Endothelial cell of umbilical vein (primary cell): Measurements from ENCODE around the gene LAMTOR2. TPM values are rescaled to one million over a fixed set of nuclear protein-coding genes. Genes with fewer than 3 reads are reported as not detected.

ENCODE experiments used
- BruUV-seq: library from RNA; stranded (reverse); fragments of 400-500 nt; replicated peaks from 2 replicates; lab custom pipeline; 2021; lab: Mats Ljungman, UMichigan
- CTCF ChIA-PET: fragments of 300-600, 350-600 bp; sonication (Branson Sonifier 250); formaldehyde crosslinking; loops from one replicate; lab custom pipeline; 2021; ENCODE audit warnings: antibody characterized with exemption, inconsistent platforms; lab: Charles Lee
- POLR2A ChIA-PET: fragments of 300-600, 350-600 bp; sonication (Branson Sonifier 250); formaldehyde crosslinking; loops from one replicate; lab custom pipeline; 2021; ENCODE audit warnings: antibody characterized with exemption, inconsistent platforms; lab: Charles Lee
- DNase-seq: peaks from one replicate; pipeline ENCODE4 v3.0.0-alpha.2; 2011; ENCODE audit warnings: low read depth, low spot score
- FAIRE-seq: peaks from 2 replicates; lab custom pipeline; 2011; peaks lifted over from hg19 to GRCh38; lab: Jason Lieb, UNC
- H2AFZ ChIP-seq: 2 replicates; pipeline ENCODE4 v1.6.0; 2012; ENCODE audit warnings: low read depth, low read length, control low read depth, inconsistent platforms
- H3K27ac ChIP-seq: 2 replicates; pipeline ENCODE4 v1.5.1; 2011; ENCODE audit warnings: low read depth, mild to moderate bottlenecking, control low read depth, low read length, moderate library complexity; ENCODE audit not compliant: insufficient read depth
- H3K27me3 ChIP-seq, 2 experiments: 2 replicates each; pipeline versions ENCODE4 v1.6.0 to v1.6.1; 2011; ENCODE audit warnings: low read length in 2 of 2, mixed read lengths in 1 of 2; ENCODE audit not compliant: control insufficient read depth in 2 of 2, insufficient read depth in 2 of 2
- H3K36me3 ChIP-seq, 2 experiments: 2 replicates in 1 of 2; 3 replicates in 1 of 2; pipeline ENCODE4 v1.5.1; 2011; ENCODE audit warnings: low read length in 2 of 2, mild to moderate bottlenecking in 1 of 2, moderate library complexity in 1 of 2; ENCODE audit not compliant: control insufficient read depth in 2 of 2, insufficient read depth in 2 of 2; ENCODE audit errors: extremely low read depth in 1 of 2
- H3K4me1 ChIP-seq: 3 replicates; pipeline ENCODE4 v1.5.1; 2011; ENCODE audit warnings: mild to moderate bottlenecking, low read length; ENCODE audit not compliant: control insufficient read depth, insufficient read depth; ENCODE audit errors: extremely low read depth
- H3K4me2 ChIP-seq: 2 replicates; pipeline ENCODE4 v1.6.1; 2011; ENCODE audit warnings: low read length, control low read depth, mixed read lengths; ENCODE audit not compliant: insufficient read depth
- H3K4me3 ChIP-seq, 3 experiments: fragments of 200-600 bp in 1 of 3; sonication (generic), shearing (Covaris generic) in 1 of 3; replicated peaks in 1 of 3; 2 replicates each; pipeline ENCODE4 v1.5.1; 2011 to 2016; ENCODE audit warnings: control low read depth in 3 of 3, low read length in 3 of 3, mild to moderate bottlenecking in 2 of 3, inconsistent platforms in 1 of 3, low read depth in 1 of 3, moderate library complexity in 1 of 3; ENCODE audit not compliant: insufficient read depth in 1 of 3
- H3K79me2 ChIP-seq: 2 replicates; pipeline ENCODE4 v1.6.0; 2012; ENCODE audit warnings: low read length, inconsistent platforms; ENCODE audit not compliant: control insufficient read depth, insufficient read depth
- H3K9ac ChIP-seq: replicated peaks from 2 replicates; pipeline ENCODE3; 2011; ENCODE audit warnings: low read length, control low read depth; ENCODE audit not compliant: insufficient read depth; ENCODE audit errors: extremely low read depth
- H3K9me1 ChIP-seq: replicated peaks from 3 replicates; pipeline ENCODE4 v1.6.0; 2011; ENCODE audit warnings: mild to moderate bottlenecking, low read length; ENCODE audit not compliant: control insufficient read depth, insufficient read depth; ENCODE audit errors: extremely low read depth
- H3K9me3 ChIP-seq: replicated peaks from 2 replicates; pipeline ENCODE4 v1.5.1; 2012; ENCODE audit warnings: low read length, inconsistent platforms; ENCODE audit not compliant: control insufficient read depth, insufficient read depth
- H4K20me1 ChIP-seq: replicated peaks from 2 replicates; pipeline ENCODE3; 2011; ENCODE audit warnings: mild to moderate bottlenecking, low read length; ENCODE audit not compliant: control insufficient read depth, insufficient read depth; ENCODE audit errors: extremely low read depth
- CTCF ChIP-seq, 2 donors: IDR thresholded peaks; 1 replicate in 1 of 2; 2 replicates in 1 of 2; pipeline ENCODE4 v1.5.1; 2011; ENCODE audit warnings: low read length in 2 of 2, mild to moderate bottlenecking in 2 of 2, moderate library complexity in 2 of 2, control low read depth in 1 of 2, inconsistent platforms in 1 of 2, low read depth in 1 of 2; ENCODE audit not compliant: insufficient read depth in 1 of 2; ENCODE audit errors: extremely low read depth in 1 of 2
- EZH2 ChIP-seq: IDR thresholded peaks from 2 replicates; pipeline ENCODE4 v1.6.1; 2012; ENCODE audit warnings: borderline replicate concordance, low read depth, mild to moderate bottlenecking, moderate library complexity, low read length, inconsistent platforms; ENCODE audit not compliant: severe bottlenecking
- FOS ChIP-seq: IDR thresholded peaks from 2 replicates; pipeline ENCODE4 v1.6.1; 2011; ENCODE audit warnings: mild to moderate bottlenecking, low read length, moderate library complexity, borderline replicate concordance; ENCODE audit not compliant: insufficient read depth
- GATA2 ChIP-seq: IDR thresholded peaks from 2 replicates; pipeline ENCODE4 v1.7.0; 2011; ENCODE audit warnings: low read depth, mild to moderate bottlenecking, moderate library complexity, mixed read lengths, low read length; ENCODE audit not compliant: insufficient read length, insufficient read depth
- JUN ChIP-seq: IDR thresholded peaks from 2 replicates; pipeline ENCODE4 v1.6.1; 2011; ENCODE audit warnings: borderline replicate concordance, low read depth; ENCODE audit not compliant: insufficient read length, insufficient read depth
- MAX ChIP-seq: IDR thresholded peaks from 2 replicates; pipeline ENCODE4 v1.6.1; 2011; ENCODE audit not compliant: insufficient read depth, insufficient read length
- MYC ChIP-seq: IDR thresholded peaks from one replicate; pipeline ENCODE4 v1.6.1; 2011; ENCODE audit warnings: mild to moderate bottlenecking, low read depth, low read length
- POLR2A ChIP-seq: IDR thresholded peaks from 2 replicates; pipeline ENCODE4 v1.6.1; 2012; ENCODE audit warnings: low read depth, mild to moderate bottlenecking, control low read depth, low read length
- POLR2AphosphoS5 ChIP-seq: IDR thresholded peaks from 2 replicates; pipeline ENCODE4 v1.6.1; 2012; ENCODE audit warnings: low read depth, mild to moderate bottlenecking, control low read depth, low read length, moderate library complexity; ENCODE audit not compliant: insufficient read depth
- dilution Hi-C: fragments of 300-500 bp; cut with MboI; formaldehyde crosslinking; loops from one replicate; pipeline ENCODE4 v1.15.0; 2019; ENCODE audit warnings: low sequenced_read_pairs; ENCODE audit not compliant: extremely low pct_ligation_motif_present
- intact Hi-C: fragments of 100-400 bp; cut with micrococcal nuclease; formaldehyde crosslinking; loops from one replicate; pipeline ENCODE4 v1.10.0; 2022
- polyA plus RNA-seq, 4 experiments: library from polyadenylated mRNA; depleted of rRNA in 3 of 4; stranded (reverse) in 3 of 4; unstranded in 1 of 4; fragments of >200 nt; gene quantifications; 2 replicates each; pipeline versions ENCODE4 v1.2.1 to v1.2.3, GENCODE V29; 2011 to 2012; ENCODE audit warnings: missing spikeins in 1 of 4
- total RNA-seq: library from RNA; stranded (reverse); gene quantifications from 2 replicates; pipeline ENCODE4 v1.2.3, GENCODE V29; 2021

LAMTOR2 gene
- total and polyA plus RNA-seq, 2 donors (not counting 3 experiments of a cell fraction or from before 2014, with no cell fraction given), result 77.7 to 136 TPM

- Histone ChIP-seq H3K4me3 (no peak overlapping the region), H4K20me1 (no peaks in the 10 kb centered on the region), H3K4me1 (peaks cover 6% of the 10 kb centered on the region), H3K27ac (no peak overlapping the region), H2AFZ (no peak overlapping the region), H3K9ac (no peak overlapping the region), H3K27me3 (no peaks in the 10 kb centered on the region), H3K4me2 (no peak overlapping the region), H3K36me3 (peaks cover 4 to 31% of the 10 kb centered on the region in 2 experiments), H3K79me2 (peaks cover 7% of the 10 kb centered on the region), H3K9me3 (no peaks in the 10 kb centered on the region), H3K9me1 (no peaks in the 10 kb centered on the region)
- ChIA-PET CTCF (no interaction called here), POLR2A (no interaction called here)
- no peak for TF ChIP-seq MAX
- TF ChIP-seq MYC, result no peak
- dilution Hi-C loops, result no loop called here
- intact Hi-C loops, result no loop called here
- BruUV-seq, result no TSS peak
- no peak for DNase-seq
- FAIRE-seq, result no peak
Measured at GRCh38 chr1:156072251-156072650, 17.7 kb downstream of the LAMTOR2 start.

GRCh38 chr1:156073110-156073687, 18.6 kb downstream of the LAMTOR2 start:
- ChIA-PET POLR2A (no interaction called here), CTCF (interaction anchor here (0.9 to 1.1 kb wide), 3 partner anchors 16 to 57 kb away, joined by 3 read pairs; no protein-coding TSS in a partner anchor)
- Histone ChIP-seq H3K4me1 (peaks cover 9% of the 10 kb centered on the region), H4K20me1 (no peaks in the 10 kb centered on the region), H3K9me1 (no peaks in the 10 kb centered on the region), H3K36me3 (peaks cover 8 to 34% of the 10 kb centered on the region in 2 experiments), H3K4me3 (no peak overlapping the region), H3K27ac (no peak overlapping the region), H3K9me3 (no peaks in the 10 kb centered on the region), H3K9ac (no peak overlapping the region), H3K79me2 (peaks cover 16% of the 10 kb centered on the region), H3K4me2 (no peak overlapping the region), H2AFZ (no peak overlapping the region), H3K27me3 (no peaks in the 10 kb centered on the region)
- FAIRE-seq (no peak), DNase-seq (no peak)
- no peak for TF ChIP-seq POLR2AphosphoS5
- TF ChIP-seq EZH2, result no peak
- TF ChIP-seq POLR2A, result no peak
- no peak for TF ChIP-seq CTCF (IDR thresholded peaks at IDR 0.05; ENCODE audit: extremely low read depth in 1 of 2, insufficient read depth in 1 of 2, low read depth in 1 of 2, low read length in 2 of 2)
- no peak for TF ChIP-seq FOS
- no peak for TF ChIP-seq MAX
- TF ChIP-seq GATA2, result no peak
- no peak for TF ChIP-seq JUN
- no peak for TF ChIP-seq MYC
- intact Hi-C loops, result no loop called here
- BruUV-seq, result no TSS peak
- dilution Hi-C loops, result no loop called here
